Limb (tissue), 2 donors: ENCODE results near the gene CROT.

Experiments
- DNase-seq, 2 donors: peaks; one replicate each; pipeline ENCODE4 v3.0.0-alpha.2; 2016; ENCODE audit errors: extremely low spot score in 2 of 2

The CROT gene

GRCh38 chr7:87342231-87342630, 3.2 kb upstream of the CROT start:
- no peak for DNase-seq

DNA sequence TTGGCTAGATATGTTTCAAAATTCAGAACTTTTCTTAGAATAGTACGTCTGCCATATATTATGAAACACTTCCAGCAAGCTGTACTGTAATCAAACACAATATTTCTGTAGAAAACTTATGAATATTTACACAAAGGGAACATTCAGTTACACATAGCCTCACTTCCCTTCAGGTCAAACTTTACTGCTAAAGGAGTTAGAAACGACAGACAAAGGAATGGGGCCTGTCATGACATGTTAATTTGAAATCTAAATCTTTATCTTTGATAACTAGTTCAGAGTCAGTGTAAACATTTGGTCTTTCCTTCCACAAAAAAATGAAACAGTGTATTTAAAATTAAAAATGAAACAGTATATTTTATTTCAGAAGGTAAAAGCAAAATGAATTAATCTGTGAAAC, 1.0 kb upstream of the CROT start:
- DNase-seq = no peak

DNA sequence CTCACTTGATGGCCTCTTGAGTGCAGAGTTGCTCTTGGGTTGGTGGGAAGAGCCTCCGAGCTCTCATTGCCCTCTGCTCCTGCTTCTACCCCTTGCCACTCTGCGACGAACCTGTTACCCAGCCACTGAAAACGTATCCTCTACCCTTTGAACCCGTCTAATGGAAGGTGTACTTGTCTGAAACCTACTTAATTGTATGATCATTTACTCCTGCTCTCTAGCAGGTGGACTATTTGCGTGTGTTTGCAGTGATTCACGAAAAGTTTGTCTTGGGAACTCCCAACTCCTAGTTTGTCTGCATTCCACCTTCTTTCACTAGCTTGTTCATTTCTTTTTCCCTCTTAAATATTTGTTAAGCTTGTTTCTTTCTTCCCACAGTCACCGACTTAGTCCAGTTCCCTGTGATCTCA, 503 bp downstream of the CROT start:
- no peak for DNase-seq

GRCh38 chr7:87347207-87347606, 1.7 kb downstream of the CROT start:
- no peak for DNase-seq

DNA sequence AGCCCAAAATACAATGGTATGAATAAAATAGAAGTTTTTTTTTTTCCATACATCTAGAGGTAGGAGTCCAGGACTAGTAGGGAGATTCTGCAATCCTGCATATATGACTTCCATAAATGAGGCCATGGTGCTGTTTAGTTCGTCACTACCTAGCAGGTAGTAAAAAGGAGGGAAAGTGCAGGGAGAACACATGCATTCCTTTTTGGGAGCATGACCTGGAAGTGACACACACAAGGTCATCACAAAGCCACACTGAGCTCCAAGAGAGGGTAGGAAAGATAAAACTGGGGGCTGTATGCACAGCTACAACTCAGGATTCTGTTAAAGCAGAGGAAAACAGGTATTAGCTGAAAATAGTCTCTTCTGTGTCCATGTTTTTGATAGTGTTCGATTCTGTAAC, 2.2 kb downstream of the CROT start:
- DNase-seq = no peak

DNA sequence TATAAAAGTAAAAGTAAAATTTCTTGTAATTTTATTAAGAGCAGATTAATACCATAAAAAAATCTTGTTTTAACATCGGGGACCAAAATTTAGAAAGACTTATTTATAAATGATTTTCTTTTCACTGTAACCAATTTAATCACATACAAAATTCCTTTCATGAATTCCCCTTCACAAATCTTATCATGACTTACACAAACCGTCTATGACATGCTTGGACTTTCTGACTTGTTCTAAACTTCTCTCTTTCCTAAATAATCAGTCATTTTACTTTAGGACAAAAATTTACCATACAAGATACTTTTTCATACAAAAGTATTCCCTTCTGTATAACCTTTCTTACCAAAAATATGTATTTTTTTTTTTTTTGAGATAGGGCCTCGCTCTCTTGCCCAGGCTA, 9.3 kb downstream of the CROT start:
- DNase-seq = no peak

- DNase-seq = no peak
Observed at GRCh38 chr7:87356448-87356847, 11.0 kb downstream of the CROT start.

DNA sequence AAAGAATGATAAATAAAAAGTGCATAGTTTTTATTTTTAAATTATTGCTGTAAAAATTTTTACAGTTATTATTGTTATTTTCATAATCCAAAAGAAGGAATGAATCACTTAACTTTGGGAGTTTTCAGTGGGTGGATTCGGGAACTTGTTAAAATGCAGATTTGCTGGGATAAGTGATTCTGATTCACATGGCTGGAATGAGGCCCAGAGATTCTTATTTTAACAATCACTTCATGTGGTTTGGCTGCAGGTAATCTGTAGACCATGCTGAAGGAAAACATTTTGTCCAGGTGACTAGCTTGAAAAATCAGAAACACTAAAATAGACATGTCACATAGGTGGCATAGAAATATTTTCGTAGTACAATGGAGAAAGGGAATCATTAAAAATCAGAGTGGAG, 13.9 kb downstream of the CROT start:
- no peak for DNase-seq

DNA sequence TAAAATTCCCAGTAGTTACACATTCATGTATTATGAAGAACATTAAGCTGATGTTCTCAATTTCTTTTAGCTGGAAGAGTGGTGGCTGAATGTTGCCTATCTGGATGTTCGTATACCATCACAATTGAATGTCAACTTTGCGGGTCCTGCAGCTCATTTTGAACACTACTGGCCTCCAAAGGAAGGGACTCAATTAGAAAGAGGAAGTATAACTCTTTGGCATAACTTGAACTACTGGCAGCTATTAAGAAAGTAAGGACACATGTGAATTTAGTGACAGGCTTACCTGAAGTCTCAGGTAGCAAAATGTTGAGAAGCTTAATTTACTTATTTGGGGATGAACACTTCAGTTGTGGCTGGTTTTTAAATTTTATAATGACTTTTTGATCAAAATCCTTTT, 15.9 kb downstream of the CROT start:
- no peak for DNase-seq

- no peak for DNase-seq
Observed at GRCh38 chr7:87363342-87363741, 17.9 kb downstream of the CROT start.

DNA sequence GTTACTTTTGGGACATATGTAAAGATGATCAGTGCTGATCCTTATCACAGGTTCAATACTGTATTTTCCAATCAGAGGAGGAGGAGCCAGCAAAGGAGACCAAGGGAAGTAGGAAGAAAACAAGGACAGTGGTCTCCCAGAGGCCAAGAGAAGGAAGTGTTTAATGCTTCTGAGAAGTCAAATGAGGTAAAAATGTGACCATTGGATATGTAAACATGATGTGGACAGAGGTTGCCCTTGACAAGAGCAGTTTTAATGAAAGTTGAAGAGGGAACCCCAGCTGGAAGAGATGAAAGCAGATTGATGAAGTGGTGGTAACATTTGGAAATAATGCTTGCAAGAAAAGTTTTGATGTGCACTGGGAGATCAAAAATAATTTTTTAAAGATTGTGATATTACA, 18.8 kb downstream of the CROT start:
- DNase-seq = no peak

DNA sequence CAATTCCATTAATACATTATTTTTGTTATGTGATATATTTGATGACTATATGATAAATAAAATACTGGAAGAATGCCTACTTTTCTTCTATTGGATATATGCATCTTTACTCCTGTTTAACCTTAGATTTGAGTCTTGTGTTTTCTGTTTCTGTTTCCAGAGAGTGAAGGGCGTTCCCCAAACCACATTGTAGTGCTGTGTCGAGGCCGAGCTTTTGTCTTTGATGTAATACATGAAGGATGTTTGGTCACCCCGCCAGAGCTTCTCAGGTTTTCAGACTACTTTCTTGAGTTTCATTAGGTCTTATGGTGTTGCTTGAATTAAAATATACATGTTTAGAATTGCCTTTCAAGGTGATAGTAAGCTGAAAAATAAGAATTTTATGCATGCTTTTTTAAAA, 23.8 kb downstream of the CROT start:
- no peak for DNase-seq

GRCh38 chr7:87370660-87371180, 25.3 kb downstream of the CROT start:
- DNase-seq = no peak

- DNase-seq = no peak
Observed at GRCh38 chr7:87375662-87376435, 30.4 kb downstream of the CROT start.

DNA sequence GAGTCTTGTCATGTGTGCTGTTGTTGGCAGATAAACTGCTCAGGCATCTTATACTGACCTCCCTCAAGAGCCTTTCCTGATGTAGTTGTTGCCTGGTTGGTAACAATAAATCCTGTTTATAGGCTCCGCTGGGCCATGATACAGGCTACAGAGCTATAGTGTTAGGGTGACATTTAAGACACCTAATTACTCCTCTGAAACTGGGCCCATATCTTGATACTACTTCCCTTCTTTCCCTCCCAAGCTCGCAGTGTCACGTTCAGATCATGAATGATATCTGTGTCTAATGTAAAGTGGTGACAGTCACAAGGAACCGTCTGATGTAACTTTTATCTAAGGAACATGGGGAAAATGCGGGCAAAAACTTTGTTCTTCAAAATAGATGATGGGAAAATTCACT, 35.4 kb downstream of the CROT start:
- no peak for DNase-seq

DNA sequence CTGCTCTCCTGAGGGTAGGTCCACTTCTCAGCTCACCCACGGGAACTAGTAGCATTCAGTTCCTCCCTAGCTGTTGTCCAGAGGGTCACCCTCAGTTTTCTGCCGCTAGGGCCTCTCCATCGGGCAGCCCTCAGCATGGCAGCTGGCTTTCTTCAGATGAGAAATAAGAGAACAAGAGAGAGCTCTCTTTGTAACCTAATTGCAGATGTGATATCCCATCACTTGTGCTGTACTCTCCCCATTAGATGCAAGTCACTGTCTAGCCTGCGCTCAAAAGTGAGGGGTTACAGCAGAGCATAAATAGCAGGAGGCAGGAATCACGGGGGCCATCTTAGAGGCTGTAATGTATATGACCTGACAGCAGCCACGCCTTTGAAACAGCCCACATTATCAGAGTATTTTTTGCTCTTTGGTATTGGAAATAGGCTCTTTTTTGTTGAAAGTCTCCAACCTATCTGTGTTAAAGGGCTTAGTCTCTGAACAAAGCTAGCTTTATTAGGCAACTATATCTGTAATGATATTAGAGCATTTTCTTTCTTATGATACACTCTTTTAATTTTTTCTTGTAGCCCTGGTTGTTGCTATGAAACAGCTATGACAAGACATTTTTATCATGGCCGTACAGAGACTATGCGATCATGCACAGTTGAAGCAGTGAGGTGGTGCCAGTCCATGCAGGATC, 45.7 kb downstream of the CROT start:
- DNase-seq = no peak

DNA sequence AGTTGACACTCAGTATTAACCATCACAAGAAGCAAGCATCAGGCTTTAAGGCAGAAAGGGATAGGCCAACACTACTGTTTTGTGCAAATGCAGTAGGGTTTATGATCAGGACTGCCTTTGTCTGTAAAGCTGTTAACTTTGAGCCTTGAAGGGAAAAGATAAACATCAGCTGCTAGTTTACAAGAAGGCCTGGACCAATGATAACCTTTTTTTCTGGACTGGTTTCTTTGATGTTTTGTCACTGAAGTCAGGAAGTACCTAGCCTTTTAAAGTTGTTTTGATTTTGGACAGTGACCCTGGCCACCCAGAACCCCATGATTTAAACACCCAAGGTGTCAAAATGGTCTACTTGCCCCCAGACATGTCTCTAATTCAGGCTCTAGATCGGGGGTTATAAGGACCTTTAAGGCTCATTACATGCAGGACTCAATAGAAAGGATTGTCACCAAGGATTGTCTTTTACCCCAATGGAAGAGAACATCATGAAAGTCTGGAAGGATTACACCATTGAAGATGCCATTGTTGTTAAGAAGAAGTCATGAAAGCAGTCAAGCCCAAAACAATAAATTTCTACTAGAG, 50.1 kb downstream of the CROT start:
- DNase-seq = no peak

- DNase-seq = no peak
Observed at GRCh38 chr7:87398446-87398845, 53.0 kb downstream of the CROT start.

- DNase-seq = no peak
Observed at GRCh38 chr7:87404674-87405073, 59.2 kb downstream of the CROT start.

GRCh38 chr7:87411186-87411585, 65.7 kb downstream of the CROT start:
- no peak for DNase-seq

DNA sequence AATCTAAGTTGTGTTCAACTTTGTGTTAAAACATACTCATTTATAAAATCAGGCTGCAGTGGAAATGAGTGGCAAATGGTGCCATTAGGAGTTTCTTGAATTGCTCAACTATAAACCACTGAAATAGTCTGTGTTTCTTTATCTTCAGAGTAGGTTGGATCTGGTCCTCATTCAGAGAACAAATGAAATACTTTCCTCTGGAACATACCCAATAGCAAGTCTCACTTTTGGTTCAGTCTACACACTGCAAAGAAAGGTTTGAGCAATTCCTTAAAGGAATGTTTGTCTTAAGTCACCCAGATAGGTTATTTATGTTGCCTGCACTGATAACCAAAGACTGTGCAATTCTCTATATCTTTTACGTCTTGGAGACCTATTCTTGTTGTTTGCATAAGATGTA, 67.6 kb downstream of the CROT start:
- no peak for DNase-seq

GRCh38 chr7:87413951-87414793, 68.7 kb downstream of the CROT start:
- DNase-seq = no peak
